ENCODE data around the gene RIPOR3.
"Not testable (repeated sequence)": the region's sequence is repeated elsewhere in the genome, so short reads cannot be mapped to it uniquely, and the experiment has no call there.

RIPOR3 gene

GRCh38 chr20:50676858-50677257 is 14.5 kb downstream of the RIPOR3 start:
- no peak for DNase-seq

GRCh38 chr20:50676377-50676731 is 15.0 kb downstream of the RIPOR3 start:
- not testable (repeated sequence) for DNase-seq

GRCh38 chr20:50675671-50676376 is 15.5 kb downstream of the RIPOR3 start:
- DNase-seq: no peak

GRCh38 chr20:50674138-50674825 is 17.1 kb downstream of the RIPOR3 start:
- DNase-seq: no peak

- DNase-seq: no peak
Observed at GRCh38 chr20:50673466-50674137, 17.7 kb downstream of the RIPOR3 start.

GRCh38 chr20:50673146-50673465 is 18.2 kb downstream of the RIPOR3 start:
- DNase-seq: no peak

GRCh38 chr20:50672400-50673145 is 18.8 kb downstream of the RIPOR3 start:
- no peak for DNase-seq

- DNase-seq: no peak
Observed at GRCh38 chr20:50671626-50672025, 19.7 kb downstream of the RIPOR3 start.

GRCh38 chr20:50671010-50671409 is 20.3 kb downstream of the RIPOR3 start:
- not testable (repeated sequence) for DNase-seq

- DNase-seq: no peak
Observed at GRCh38 chr20:50670126-50670862, 21.0 kb downstream of the RIPOR3 start.

GRCh38 chr20:50668798-50669197 is 22.5 kb downstream of the RIPOR3 start:
- no peak for DNase-seq

- DNase-seq: no peak
Observed at GRCh38 chr20:50668326-50668725, 23.0 kb downstream of the RIPOR3 start.

GRCh38 chr20:50666709-50667298 is 24.5 kb downstream of the RIPOR3 start:
- no peak for DNase-seq

- no peak for DNase-seq
Observed at GRCh38 chr20:50664254-50664653, 27.1 kb downstream of the RIPOR3 start.

GRCh38 chr20:50663095-50663821 is 28.1 kb downstream of the RIPOR3 start:
- no peak for DNase-seq

- DNase-seq: no peak
Observed at GRCh38 chr20:50659975-50660670, 31.2 kb downstream of the RIPOR3 start.

- DNase-seq: no peak
Observed at GRCh38 chr20:50658804-50659380, 32.5 kb downstream of the RIPOR3 start.

- DNase-seq: no peak
Observed at GRCh38 chr20:50655311-50655880, 35.9 kb downstream of the RIPOR3 start.

GRCh38 chr20:50654904-50655303 is 36.4 kb downstream of the RIPOR3 start:
- no peak for DNase-seq

- no peak for DNase-seq
Observed at GRCh38 chr20:50652702-50653294, 38.5 kb downstream of the RIPOR3 start.

Data from activated CD4-positive, alpha-beta T cell treated with anti-CD3 and anti-CD28 coated beads for 1 hour (primary cell).